Measurements from ENCODE around the gene TUBGCP5. TPM values are rescaled to one million over a fixed set of nuclear protein-coding genes. Genes with fewer than 3 reads are reported as not detected.
"Not testable (repeated sequence)": the region's sequence is repeated elsewhere in the genome, so short reads cannot be mapped to it uniquely, and the experiment has no call there.

The TUBGCP5 gene
- total RNA-seq (19.7 TPM), polyA plus RNA-seq (9.3 TPM)
- long read RNA-seq, donor 1 = 0 reads
- long read RNA-seq, donor 2 = 0 reads
- long read RNA-seq, donor 3 = 0 reads
- long read RNA-seq, donor 4 = 0 reads
- long read RNA-seq, donor 5, partial matches to known transcripts = 8 of 8 reads
- long read RNA-seq, donor 5, other reads (novel, unspliced or antisense) = 0 of 8 reads
- long read RNA-seq, donor 6, partial matches to known transcripts = 0 of 1 reads
- long read RNA-seq, donor 6, other reads (novel, unspliced or antisense) = 0 of 1 reads
- long read RNA-seq, donor 7 = 0 reads
- long read RNA-seq, donor 8 = 0 reads
- long read RNA-seq, donor 9 = 0 reads
- long read RNA-seq, donor 10, partial matches to known transcripts = 0 of 1 reads
- long read RNA-seq, donor 10, other reads (novel, unspliced or antisense) = 0 of 1 reads

GRCh38 chr15:23039143-23039916 is at the start of gene TUBGCP5:
TSS of gene TUBGCP5 (minus strand) at chr15:23039569. CDS start at chr15:23039543, 26 bp downstream.
- H3K27ac ChIP-seq (ENCODE audit: low read depth in 1 of 2, low read length in 1 of 2) = peak within 1 kb of the TSS; percentile 78 to 86
- H3K4me1 ChIP-seq (ENCODE audit: control insufficient read depth in 2 of 2, insufficient read depth in 2 of 2, low read length in 2 of 2) = peaks cover 4 to 9% of the 10 kb centered on the region in 2 donors
- peaks cover 0 to 7% of the 10 kb centered on the region in 2 donors for H3K36me3 ChIP-seq (ENCODE audit: control insufficient read depth in 2 of 2, insufficient read depth in 2 of 2, low read length in 1 of 2)
- H3K27me3 ChIP-seq (ENCODE audit: control insufficient read depth in 2 of 2, insufficient read depth in 1 of 2, low read length in 1 of 2) = no peaks in the 10 kb centered on the region
- peak; percentile 92 to 99 (median 96) for DNase-seq (ENCODE audit: low read depth in 6 of 9, low spot score in 9 of 9)
- peak within 1 kb of the TSS; percentile 62 to 88 for H3K4me3 ChIP-seq (ENCODE audit: low read length in 2 of 2)
- H3K9me3 ChIP-seq (ENCODE audit: control insufficient read depth in 2 of 2, insufficient read depth in 1 of 2, low read length in 1 of 2) = no peaks in the 10 kb centered on the region
- WGBS = under 1% methylated on average over 92 of the region's 92 CpGs

- Histone ChIP-seq H3K9me3 (ENCODE audit: control insufficient read depth in 2 of 2, insufficient read depth in 1 of 2, low read length in 1 of 2) (no peaks in the 10 kb centered on the region), H3K27me3 (ENCODE audit: control insufficient read depth in 2 of 2, insufficient read depth in 1 of 2, low read length in 1 of 2) (no peaks in the 10 kb centered on the region), H3K36me3 (ENCODE audit: control insufficient read depth in 2 of 2, insufficient read depth in 2 of 2, low read length in 1 of 2) (no peaks in the 10 kb centered on the region), H3K4me1 (ENCODE audit: control insufficient read depth in 2 of 2, insufficient read depth in 2 of 2, low read length in 2 of 2) (no peaks in the 10 kb centered on the region), H3K4me3 (ENCODE audit: low read length in 2 of 2) (no peak overlapping the region), H3K27ac (ENCODE audit: low read depth in 1 of 2, low read length in 1 of 2) (no peak overlapping the region)
- DNase-seq (ENCODE audit: low read depth in 6 of 9, low spot score in 9 of 9) = no peak
- 98% methylated on average over 1 of the region's 1 CpG for WGBS
Measured at GRCh38 chr15:23083115-23083514, 43.7 kb upstream of the TUBGCP5 start.

GRCh38 chr15:23081996-23082737 is 42.8 kb upstream of the TUBGCP5 start:
- not testable (repeated sequence) for H3K4me3 ChIP-seq (ENCODE audit: low read length in 2 of 2); H3K36me3 ChIP-seq (ENCODE audit: control insufficient read depth in 2 of 2, insufficient read depth in 2 of 2, low read length in 1 of 2); H3K4me1 ChIP-seq (ENCODE audit: control insufficient read depth in 2 of 2, insufficient read depth in 2 of 2, low read length in 2 of 2); H3K9me3 ChIP-seq (ENCODE audit: control insufficient read depth in 2 of 2, insufficient read depth in 1 of 2, low read length in 1 of 2); H3K27ac ChIP-seq (ENCODE audit: low read depth in 1 of 2, low read length in 1 of 2); DNase-seq (ENCODE audit: low read depth in 6 of 9, low spot score in 9 of 9); H3K27me3 ChIP-seq (ENCODE audit: control insufficient read depth in 2 of 2, insufficient read depth in 1 of 2, low read length in 1 of 2)
- 89% methylated on average over 8 of the region's 8 CpGs for WGBS

GRCh38 chr15:23081271-23081670 is 41.9 kb upstream of the TUBGCP5 start:
- DNase-seq (ENCODE audit: low read depth in 6 of 9, low spot score in 9 of 9) = no peak
- Histone ChIP-seq H3K27ac (ENCODE audit: low read depth in 1 of 2, low read length in 1 of 2) (no peak overlapping the region), H3K4me3 (ENCODE audit: low read length in 2 of 2) (no peak overlapping the region), H3K9me3 (ENCODE audit: control insufficient read depth in 2 of 2, insufficient read depth in 1 of 2, low read length in 1 of 2) (no peaks in the 10 kb centered on the region), H3K27me3 (ENCODE audit: control insufficient read depth in 2 of 2, insufficient read depth in 1 of 2, low read length in 1 of 2) (no peaks in the 10 kb centered on the region), H3K36me3 (ENCODE audit: control insufficient read depth in 2 of 2, insufficient read depth in 2 of 2, low read length in 1 of 2) (no peaks in the 10 kb centered on the region), H3K4me1 (ENCODE audit: control insufficient read depth in 2 of 2, insufficient read depth in 2 of 2, low read length in 2 of 2) (no peaks in the 10 kb centered on the region)
- WGBS = 85% methylated on average over 3 of the region's 3 CpGs

- 87% methylated on average over 7 of the region's 7 CpGs for WGBS
- no peaks in the 10 kb centered on the region for H3K36me3 ChIP-seq (ENCODE audit: control insufficient read depth in 2 of 2, insufficient read depth in 2 of 2, low read length in 1 of 2)
Measured at GRCh38 chr15:23079766-23080165, 40.4 kb upstream of the TUBGCP5 start.

GRCh38 chr15:23075927-23076326 is 36.6 kb upstream of the TUBGCP5 start:
- Histone ChIP-seq H3K9me3 (ENCODE audit: control insufficient read depth in 2 of 2, insufficient read depth in 1 of 2, low read length in 1 of 2) (no peaks in the 10 kb centered on the region), H3K27me3 (ENCODE audit: control insufficient read depth in 2 of 2, insufficient read depth in 1 of 2, low read length in 1 of 2) (no peaks in the 10 kb centered on the region), H3K27ac (ENCODE audit: low read depth in 1 of 2, low read length in 1 of 2) (no peak overlapping the region), H3K4me1 (ENCODE audit: control insufficient read depth in 2 of 2, insufficient read depth in 2 of 2, low read length in 2 of 2) (no peaks in the 10 kb centered on the region), H3K36me3 (ENCODE audit: control insufficient read depth in 2 of 2, insufficient read depth in 2 of 2, low read length in 1 of 2) (no peaks in the 10 kb centered on the region), H3K4me3 (ENCODE audit: low read length in 2 of 2) (no peak overlapping the region)
- 86% methylated on average over 4 of the region's 4 CpGs for WGBS
- no peak for DNase-seq (ENCODE audit: low read depth in 6 of 9, low spot score in 9 of 9)

More at GRCh38 chr15:23079766-23080165, 40.4 kb upstream of the TUBGCP5 start:
- Histone ChIP-seq H3K27ac (ENCODE audit: low read depth in 1 of 2, low read length in 1 of 2) (no peak overlapping the region), H3K27me3 (ENCODE audit: control insufficient read depth in 2 of 2, insufficient read depth in 1 of 2, low read length in 1 of 2) (no peaks in the 10 kb centered on the region), H3K9me3 (ENCODE audit: control insufficient read depth in 2 of 2, insufficient read depth in 1 of 2, low read length in 1 of 2) (no peaks in the 10 kb centered on the region), H3K4me3 (ENCODE audit: low read length in 2 of 2) (no peak overlapping the region), H3K4me1 (ENCODE audit: control insufficient read depth in 2 of 2, insufficient read depth in 2 of 2, low read length in 2 of 2) (no peaks in the 10 kb centered on the region)
- no peak for DNase-seq (ENCODE audit: low read depth in 6 of 9, low spot score in 9 of 9)

- no peak for DNase-seq (ENCODE audit: low read depth in 6 of 9, low spot score in 9 of 9)
- Histone ChIP-seq H3K4me1 (ENCODE audit: control insufficient read depth in 2 of 2, insufficient read depth in 2 of 2, low read length in 2 of 2) (no peaks in the 10 kb centered on the region), H3K27me3 (ENCODE audit: control insufficient read depth in 2 of 2, insufficient read depth in 1 of 2, low read length in 1 of 2) (no peaks in the 10 kb centered on the region), H3K9me3 (ENCODE audit: control insufficient read depth in 2 of 2, insufficient read depth in 1 of 2, low read length in 1 of 2) (no peaks in the 10 kb centered on the region), H3K36me3 (ENCODE audit: control insufficient read depth in 2 of 2, insufficient read depth in 2 of 2, low read length in 1 of 2) (no peaks in the 10 kb centered on the region), H3K4me3 (ENCODE audit: low read length in 2 of 2) (no peak overlapping the region), H3K27ac (ENCODE audit: low read depth in 1 of 2, low read length in 1 of 2) (no peak overlapping the region)
- 80% methylated on average over 1 of the region's 1 CpG for WGBS
Measured at GRCh38 chr15:23074684-23075083, 35.3 kb upstream of the TUBGCP5 start.

GRCh38 chr15:23073890-23074646 is 34.7 kb upstream of the TUBGCP5 start:
- Histone ChIP-seq H3K27me3 (ENCODE audit: control insufficient read depth in 2 of 2, insufficient read depth in 1 of 2, low read length in 1 of 2) (no peaks in the 10 kb centered on the region), H3K27ac (ENCODE audit: low read depth in 1 of 2, low read length in 1 of 2) (no peak overlapping the region), H3K4me1 (ENCODE audit: control insufficient read depth in 2 of 2, insufficient read depth in 2 of 2, low read length in 2 of 2) (no peaks in the 10 kb centered on the region), H3K36me3 (ENCODE audit: control insufficient read depth in 2 of 2, insufficient read depth in 2 of 2, low read length in 1 of 2) (no peaks in the 10 kb centered on the region), H3K9me3 (ENCODE audit: control insufficient read depth in 2 of 2, insufficient read depth in 1 of 2, low read length in 1 of 2) (no peaks in the 10 kb centered on the region), H3K4me3 (ENCODE audit: low read length in 2 of 2) (no peak overlapping the region)
- WGBS = 83% methylated on average over 24 of the region's 24 CpGs
- no peak for DNase-seq (ENCODE audit: low read depth in 6 of 9, low spot score in 9 of 9)

Measured in thymus (tissue), 14 donors.